ENCODE results near the gene CORO2B.

The CORO2B gene

GRCh38 chr15:68697711-68698690 lies 119.2 kb downstream of the CORO2B start:
- DNase-seq (ENCODE audit: low read depth in 3 of 3) = no peak

GRCh38 chr15:68698708-68699107 lies 119.9 kb downstream of the CORO2B start:
- DNase-seq (ENCODE audit: low read depth in 3 of 3) = no peak

GRCh38 chr15:68699124-68699880 lies 120.5 kb downstream of the CORO2B start:
- DNase-seq (ENCODE audit: low read depth in 3 of 3) = no peak

- DNase-seq (ENCODE audit: low read depth in 3 of 3) = no peak
Observed at GRCh38 chr15:68699881-68700454, 121.2 kb downstream of the CORO2B start.

GRCh38 chr15:68700455-68701123 lies 121.8 kb downstream of the CORO2B start:
- no peak for DNase-seq (ENCODE audit: low read depth in 3 of 3)

- no peak for DNase-seq (ENCODE audit: low read depth in 3 of 3)
Observed at GRCh38 chr15:68701886-68702285, 123.1 kb downstream of the CORO2B start.

- DNase-seq (ENCODE audit: low read depth in 3 of 3) = no peak
Observed at GRCh38 chr15:68704496-68705021, 125.8 kb downstream of the CORO2B start.

GRCh38 chr15:68706256-68706655 lies 127.5 kb downstream of the CORO2B start:
- DNase-seq (ENCODE audit: low read depth in 3 of 3) = no peak

- DNase-seq (ENCODE audit: low read depth in 3 of 3) = no peak
Observed at GRCh38 chr15:68706931-68707330, 128.1 kb downstream of the CORO2B start.

GRCh38 chr15:68707386-68707785 lies 128.6 kb downstream of the CORO2B start:
- DNase-seq (ENCODE audit: low read depth in 3 of 3) = no peak

GRCh38 chr15:68709876-68710275 lies 131.1 kb downstream of the CORO2B start:
- DNase-seq (ENCODE audit: low read depth in 3 of 3) = no peak

GRCh38 chr15:68710536-68710935 lies 131.7 kb downstream of the CORO2B start:
- DNase-seq (ENCODE audit: low read depth in 3 of 3) = no peak

- DNase-seq (ENCODE audit: low read depth in 3 of 3) = no peak
Observed at GRCh38 chr15:68711406-68711805, 132.6 kb downstream of the CORO2B start.

GRCh38 chr15:68712886-68713285 lies 134.1 kb downstream of the CORO2B start:
- DNase-seq (ENCODE audit: low read depth in 3 of 3) = no peak

GRCh38 chr15:68713874-68714273 lies 135.1 kb downstream of the CORO2B start:
- no peak for DNase-seq (ENCODE audit: low read depth in 3 of 3)

- no peak for DNase-seq (ENCODE audit: low read depth in 3 of 3)
Observed at GRCh38 chr15:68715111-68715510, 136.3 kb downstream of the CORO2B start.

- DNase-seq (ENCODE audit: low read depth in 3 of 3) = no peak
Observed at GRCh38 chr15:68717951-68718350, 139.2 kb downstream of the CORO2B start.

GRCh38 chr15:68718468-68718867 lies 139.7 kb downstream of the CORO2B start:
- DNase-seq (ENCODE audit: low read depth in 3 of 3) = no peak

- DNase-seq (ENCODE audit: low read depth in 3 of 3) = no peak
Observed at GRCh38 chr15:68719051-68719450, 140.3 kb downstream of the CORO2B start.

GRCh38 chr15:68719672-68720071 lies 140.9 kb downstream of the CORO2B start:
- no peak for DNase-seq (ENCODE audit: low read depth in 3 of 3)

GRCh38 chr15:68721886-68722285 lies 143.1 kb downstream of the CORO2B start:
- DNase-seq (ENCODE audit: low read depth in 3 of 3) = no peak

GRCh38 chr15:68725736-68726135 lies 146.9 kb downstream of the CORO2B start:
- no peak for DNase-seq (ENCODE audit: low read depth in 3 of 3)
